H1 (cell line): ENCODE measurements around the gene EIPR1.

Source experiments
- GTF2F1 ChIP-seq: IDR thresholded peaks from 2 replicates; pipeline ENCODE4 v1.6.1; 2012; ENCODE audit warnings: low read depth, low read length, improper control_type of control experiment, borderline replicate concordance
- MAFK ChIP-seq: IDR thresholded peaks from 2 replicates; pipeline ENCODE4 v1.6.1; 2012; ENCODE audit warnings: low read depth, mild to moderate bottlenecking, improper control_type of control experiment, low read length
- RXRA ChIP-seq: IDR thresholded peaks from 2 replicates; pipeline ENCODE4 v1.6.1; 2011; ENCODE audit warnings: low read depth, mild to moderate bottlenecking, low read length, moderate library complexity; ENCODE audit not compliant: insufficient read depth

- no peak for TF ChIP-seq RXRA
- TF ChIP-seq GTF2F1 = no peak
- TF ChIP-seq MAFK = no peak
Observed at GRCh38 chr2:3211256-3212060, 166.2 kb downstream of the EIPR1 start.
